K562 (cell line): Measurements from ENCODE around the gene UBL5. TPM values are rescaled to one million over a fixed set of nuclear protein-coding genes. Genes with fewer than 3 reads are reported as not detected.

Experiments used
- BCOR ChIP-seq: fragments of 450-650 bp; IDR thresholded peaks from 2 replicates; pipeline ENCODE4 v1.6.1; 2016
- BHLHE40 ChIP-seq: IDR thresholded peaks from 2 replicates; pipeline ENCODE4 v1.6.1; 2011; ENCODE audit warnings: low read length, improper control_type of control experiment
- GATA2 ChIP-seq: sonication (generic); formaldehyde crosslinking; IDR thresholded peaks from 2 replicates; pipeline ENCODE4 v1.4.0; 2020; ENCODE audit warnings: mild to moderate bottlenecking, missing genetic modification reagents
- HCFC1 ChIP-seq: IDR thresholded peaks from 2 replicates; pipeline ENCODE4 v1.6.1; 2012; ENCODE audit warnings: low read depth, low read length, improper control_type of control experiment
- MGA ChIP-seq: fragments of 450-650 bp; IDR thresholded peaks from 2 replicates; pipeline ENCODE4 v1.6.1; 2016; ENCODE audit warnings: mild to moderate bottlenecking, moderate library complexity
- NEUROD1 ChIP-seq: fragments of 150-350 bp; IDR thresholded peaks from 2 replicates; pipeline ENCODE4 v1.6.1; 2014; ENCODE audit warnings: borderline replicate concordance, low read length, low read depth; ENCODE audit not compliant: partially characterized antibody
- POLR2A ChIP-seq: fragments of 450-650 bp; conservative IDR thresholded peaks from 2 replicates; pipeline ENCODE4 v1.6.1; 2016
- POLR2AphosphoS5 ChIP-seq: IDR thresholded peaks from 2 replicates; pipeline ENCODE4 v1.6.1; 2011; ENCODE audit warnings: mild to moderate bottlenecking, low read depth, low read length, moderate library complexity; ENCODE audit not compliant: control insufficient read depth, insufficient read depth
- SOX6 ChIP-seq: fragments of 450-650 bp; IDR thresholded peaks from 2 replicates; pipeline ENCODE4 v1.6.1; 2014; ENCODE audit warnings: mild to moderate bottlenecking
- XRCC4 ChIP-seq: IDR thresholded peaks from one replicate; pipeline ENCODE4 v1.6.1; 2011; ENCODE audit not compliant: insufficient read depth, insufficient read length; ENCODE audit errors: extremely low read depth
- ZBTB17 ChIP-seq: fragments of 450-650 bp; formaldehyde crosslinking; IDR thresholded peaks from 2 replicates; pipeline ENCODE4 v1.4.0; 2020; ENCODE audit warnings: mild to moderate bottlenecking
- ZNF224 ChIP-seq: sonication (generic); formaldehyde crosslinking; IDR thresholded peaks from 2 replicates; pipeline ENCODE4 v1.8.0; 2022; ENCODE audit warnings: mild to moderate bottlenecking, missing genetic modification reagents
- ZNF696 ChIP-seq: fragments of 250-450 bp; sonication (Bioruptor Pico); conservative IDR thresholded peaks from 2 replicates; pipeline ENCODE4 v1.4.0; 2020; ENCODE audit warnings: mild to moderate bottlenecking, moderate library complexity
- ZZZ3 ChIP-seq: fragments of 450-650 bp; IDR thresholded peaks from 2 replicates; pipeline ENCODE4 v1.6.1; 2016; ENCODE audit warnings: antibody characterized with exemption, mild to moderate bottlenecking, moderate library complexity
- polyA plus RNA-seq, 8 experiments: library from polyadenylated mRNA; depleted of rRNA in 4 of 8; stranded (reverse) in 5 of 8; unstranded in 3 of 8; fragments of >200 nt; fragmentation: Nextera tagmentation in 2 of 8; fragmentation: Illumina TruSeq in 1 of 8; extraction: Ambion mirVana in 2 of 8; extraction: Trizol in 1 of 8; gene quantifications; 2 replicates each; pipeline versions ENCODE4 v1.2.1 to v1.2.3, GENCODE V29; 2011 to 2014; ENCODE audit warnings: inconsistent platforms in 1 of 8, missing spikeins in 1 of 8
- total RNA-seq, 7 experiments: library from RNA; depleted of rRNA in 6 of 7; stranded (reverse); fragments of >200 nt in 6 of 7; fragmentation: Illumina TruSeq in 2 of 7; extraction: Trizol in 2 of 7; gene quantifications; 2 replicates each; pipeline versions ENCODE4 v1.2.1 to v1.2.3, GENCODE V29; 2011 to 2021; ENCODE audit warnings: low replicate concordance in 1 of 7
- TF ChIP-seq, protein P1 (sequence below), 3 experiments: fragments of 200-800 bp in 1 of 3; sonication (Bioruptor generic) in 1 of 3; sonication (generic) in 1 of 3; formaldehyde crosslinking in 1 of 3; IDR thresholded peaks; 2 replicates each; pipeline versions ENCODE4 v1.6.1 to v1.8.0; 2016 to 2022; ENCODE audit warnings: mild to moderate bottlenecking in 2 of 3, missing compliant biosample characterization in 2 of 3, missing genetic modification characterization in 2 of 3, missing genetic modification reagents in 1 of 3

UBL5 gene
- total and polyA plus RNA-seq, 9 of the 15 experiments (the other 6 are each of a cell fraction or from before 2014, with no cell fraction given) = 410 to 1,266 (median 613) TPM

- TF ChIP-seq MGA = peak; percentile 36; the same call in 1 of the 2 replicates
- no peak for TF ChIP-seq GATA2 (CRISPR knock-in tag)
- 0 out of 2 replicates have a peak, but pooled peaks have one; percentile 30 for TF ChIP-seq HCFC1
- TF ChIP-seq ZZZ3 = no peak
- TF ChIP-seq ZNF224 (CRISPR knock-in tag) = no peak
- no peak for TF ChIP-seq ZNF696 (CRISPR knock-in tag)
- TF ChIP-seq POLR2A = peak; percentile 93
- peak; percentile 28; the same call in 1 of the 2 replicates for TF ChIP-seq ZBTB17
- TF ChIP-seq, protein P1, sequence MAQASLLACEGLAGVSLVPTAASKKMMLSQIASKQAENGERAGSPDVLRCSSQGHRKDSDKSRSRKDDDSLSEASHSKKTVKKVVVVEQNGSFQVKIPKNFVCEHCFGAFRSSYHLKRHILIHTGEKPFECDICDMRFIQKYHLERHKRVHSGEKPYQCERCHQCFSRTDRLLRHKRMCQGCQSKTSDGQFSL (CRISPR knock-in tag; IDR thresholded peaks at IDR 0.05) = no peak
- TF ChIP-seq, protein P1 (tag; IDR thresholded peaks at IDR 0.05) = no peak
- no peak for TF ChIP-seq XRCC4
- no peak for TF ChIP-seq BHLHE40
- peak; percentile 61 for TF ChIP-seq SOX6
- TF ChIP-seq BCOR = peak; percentile 63; the same call in 1 of the 2 replicates
- no peak; the same call in none of the 2 replicates for TF ChIP-seq POLR2AphosphoS5
- peak; percentile 69 for TF ChIP-seq NEUROD1
These were observed 42.1 kb upstream of the UBL5 start (continued) for GRCh38 chr19:9785367-9786331.
